ENCODE measurements around the gene CKAP2. TPM values are rescaled to one million over a fixed set of nuclear protein-coding genes. Genes with fewer than 3 reads are reported as not detected.

The CKAP2 gene, protein sequence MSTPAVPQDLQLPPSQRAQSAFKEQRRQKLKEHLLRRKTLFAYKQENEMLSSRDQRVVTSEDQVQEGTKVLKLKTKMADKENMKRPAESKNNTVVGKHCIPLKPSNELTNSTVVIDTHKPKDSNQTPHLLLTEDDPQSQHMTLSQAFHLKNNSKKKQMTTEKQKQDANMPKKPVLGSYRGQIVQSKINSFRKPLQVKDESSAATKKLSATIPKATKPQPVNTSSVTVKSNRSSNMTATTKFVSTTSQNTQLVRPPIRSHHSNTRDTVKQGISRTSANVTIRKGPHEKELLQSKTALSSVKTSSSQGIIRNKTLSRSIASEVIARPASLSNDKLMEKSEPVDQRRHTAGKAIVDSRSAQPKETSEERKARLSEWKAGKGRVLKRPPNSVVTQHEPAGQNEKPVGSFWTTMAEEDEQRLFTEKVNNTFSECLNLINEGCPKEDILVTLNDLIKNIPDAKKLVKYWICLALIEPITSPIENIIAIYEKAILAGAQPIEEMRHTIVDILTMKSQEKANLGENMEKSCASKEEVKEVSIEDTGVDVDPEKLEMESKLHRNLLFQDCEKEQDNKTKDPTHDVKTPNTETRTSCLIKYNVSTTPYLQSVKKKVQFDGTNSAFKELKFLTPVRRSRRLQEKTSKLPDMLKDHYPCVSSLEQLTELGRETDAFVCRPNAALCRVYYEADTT
- 27.3 and 36.3 TPM in 2 replicates for total RNA-seq

GRCh38 chr13:52454820-52455676 lies at the start of gene CKAP2:
Gene CKAP2 (plus strand): TSS chr13:52455478. CDS start chr13:52455557, 79 bp downstream.

DNA sequence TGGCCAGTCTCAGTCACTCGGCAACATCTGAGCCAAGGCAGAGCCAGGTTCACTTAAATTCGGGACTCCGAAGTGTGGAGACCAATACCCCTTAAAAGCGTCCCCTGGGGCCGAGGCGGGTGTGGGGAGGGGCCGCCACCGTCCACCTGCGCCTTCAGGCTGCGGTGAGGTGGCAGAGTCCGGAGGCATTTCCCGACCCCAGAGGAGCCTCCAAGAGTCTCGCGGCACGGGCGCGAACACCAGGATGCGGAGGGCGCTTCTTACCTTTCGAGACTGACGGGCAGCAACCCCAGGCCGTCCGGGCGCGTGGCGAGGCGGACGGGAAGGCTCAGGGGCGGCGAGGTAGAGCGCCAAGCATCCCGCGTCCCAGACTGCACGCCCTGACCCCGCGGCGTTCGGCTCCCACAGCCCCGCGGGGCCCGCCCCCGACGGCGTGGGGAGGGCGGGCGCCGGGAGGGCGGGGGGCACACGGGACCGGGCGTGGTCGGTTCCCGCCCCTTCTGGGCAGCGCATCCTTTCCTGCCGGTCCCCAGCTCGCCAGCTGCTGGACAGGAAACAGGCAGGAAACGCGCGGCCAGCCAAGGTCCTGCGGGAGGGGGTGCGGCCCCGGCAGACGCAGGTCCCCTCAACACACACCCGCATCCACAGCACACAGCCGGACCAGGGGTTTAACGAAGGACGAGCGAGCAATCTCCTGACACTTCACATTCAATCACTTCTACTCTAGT lies 49.3 kb upstream of the CKAP2 start, which contains the start of gene THSD1:
TSS of gene THSD1 (minus strand) at position 406 of the 728 bp plus-strand sequence. CDS start 3,572 bp downstream, outside the sequence.

GRCh38 chr13:52450012-52450792 lies 5.1 kb upstream of the CKAP2 start, which contains the start of gene VPS36:
Gene VPS36 (minus strand): TSS chr13:52450634. CDS start chr13:52450594, 40 bp downstream.

Other genes starting within 250 kb of the CKAP2 start
- 7.9 and 9.4 TPM in 2 replicates for gene THSD1, start 49.3 kb upstream of the CKAP2 start, total RNA-seq
- 15.9 and 19.9 TPM in 2 replicates for gene VPS36, start 4.8 kb upstream of the CKAP2 start, total RNA-seq
- gene HNRNPA1L2, start 187.0 kb downstream of the CKAP2 start, total RNA-seq: 1.8 and 2.5 TPM in 2 replicates
- gene SUGT1, start 197.4 kb downstream of the CKAP2 start, total RNA-seq: 29.8 and 46.5 TPM in 2 replicates

Measured in airway epithelial cell (primary cell).